Stimulated activated CD4-positive, alpha-beta T cell treated with anti-CD3 and anti-CD28 coated beads, Interleukin-12 subunit alpha, Interleukin-12 subunit beta, amount 100 ng/mL, for 24 hours (primary cell): ENCODE measurements around the gene PRPF6.
A peak's percentile ranks its signal among the peaks of the same experiment; 100 is the strongest.
"Not testable (repeated sequence)": the region's sequence is repeated elsewhere in the genome, so short reads cannot be mapped to it uniquely, and the experiment has no call there.

ENCODE experiments used
- DNase-seq, 2 experiments: peaks; one replicate each; pipeline ENCODE4 v3.0.0-alpha.2; 2020; ENCODE audit warnings: low read depth in 2 of 2

PRPF6 gene

DNA sequence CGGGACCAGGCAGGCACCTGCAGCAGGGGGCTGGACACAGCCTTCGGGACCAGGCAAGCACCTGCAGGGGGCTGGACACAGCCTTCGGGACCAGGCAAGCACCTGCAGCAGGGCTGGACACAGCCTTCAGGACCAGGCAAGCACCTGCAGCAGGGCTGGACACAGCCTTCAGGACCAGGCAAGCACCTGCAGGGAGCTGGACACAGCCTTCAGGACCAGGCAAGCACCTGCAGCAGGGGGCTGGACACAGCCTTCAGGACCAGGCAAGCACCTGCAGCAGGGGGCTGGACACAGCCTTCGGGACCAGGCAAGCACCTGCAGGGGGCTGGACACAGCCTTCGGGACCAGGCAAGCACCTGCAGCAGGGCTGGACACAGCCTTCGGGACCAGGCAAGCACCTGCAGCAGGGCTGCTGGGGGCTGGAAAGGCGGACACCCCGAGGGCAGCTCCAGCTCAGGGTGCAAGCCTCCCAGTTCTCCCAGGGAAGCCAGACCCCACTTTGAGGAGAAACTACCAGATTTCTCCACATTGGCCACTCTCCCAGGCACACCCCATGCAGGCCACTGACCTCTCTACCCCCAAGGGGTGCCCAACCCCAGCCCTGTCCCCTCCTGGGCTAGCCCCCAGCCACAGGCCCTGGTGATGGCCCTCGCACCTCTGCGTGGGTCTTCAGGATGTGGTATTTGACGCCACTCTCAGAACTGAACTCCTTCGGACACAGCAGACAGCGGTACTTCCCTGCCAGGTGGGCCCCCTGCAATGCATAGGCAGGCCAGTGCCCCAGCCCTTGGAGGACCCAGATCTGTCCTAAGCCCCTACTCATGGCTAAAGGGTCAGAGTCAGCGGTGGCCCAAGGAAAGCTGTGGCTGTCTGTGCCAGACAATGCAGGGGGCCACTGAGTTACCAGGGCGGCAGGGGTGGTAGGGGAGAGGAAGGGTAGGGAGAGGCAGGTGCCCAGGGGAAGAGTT lies 20.0 kb upstream of the PRPF6 start:
- not testable (repeated sequence) for DNase-seq

DNA sequence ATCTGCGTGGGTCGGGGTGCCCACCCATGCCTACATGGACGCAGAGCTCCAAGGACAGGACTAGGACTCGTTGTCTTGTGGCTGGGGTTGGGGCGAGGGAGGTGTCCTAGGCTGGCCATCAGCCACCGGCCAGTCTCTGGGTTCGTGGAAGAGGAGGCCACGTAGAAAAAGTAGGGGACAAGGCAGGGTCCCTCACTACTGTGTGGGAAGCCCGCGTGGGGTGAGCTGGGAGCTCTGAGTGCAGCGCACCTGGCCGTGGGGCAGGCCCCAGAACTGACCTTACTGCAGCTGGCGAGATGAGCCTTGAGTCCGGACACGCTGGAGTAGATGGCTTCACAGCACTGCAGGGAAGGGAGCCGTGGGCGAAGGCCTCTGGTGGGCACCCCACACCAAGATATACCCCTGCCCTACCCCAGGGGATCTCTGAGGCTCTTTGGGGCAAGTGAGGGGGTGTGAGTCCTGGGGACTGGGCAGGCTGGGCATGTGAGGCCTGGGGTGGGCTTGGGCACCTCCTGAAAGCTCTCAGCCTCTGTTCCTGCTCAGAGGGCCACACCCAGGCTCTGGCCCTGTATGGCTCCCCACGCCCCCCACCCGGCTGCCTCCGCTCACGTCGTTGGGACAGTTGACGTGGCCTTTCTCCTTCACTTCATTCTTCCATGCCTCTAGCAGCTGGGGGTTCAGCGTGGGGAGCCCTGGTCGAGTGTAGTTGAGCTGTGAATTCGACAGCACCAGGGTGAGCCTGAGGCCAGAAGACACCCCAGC lies 19.1 kb upstream of the PRPF6 start:
- no peak for DNase-seq

DNA sequence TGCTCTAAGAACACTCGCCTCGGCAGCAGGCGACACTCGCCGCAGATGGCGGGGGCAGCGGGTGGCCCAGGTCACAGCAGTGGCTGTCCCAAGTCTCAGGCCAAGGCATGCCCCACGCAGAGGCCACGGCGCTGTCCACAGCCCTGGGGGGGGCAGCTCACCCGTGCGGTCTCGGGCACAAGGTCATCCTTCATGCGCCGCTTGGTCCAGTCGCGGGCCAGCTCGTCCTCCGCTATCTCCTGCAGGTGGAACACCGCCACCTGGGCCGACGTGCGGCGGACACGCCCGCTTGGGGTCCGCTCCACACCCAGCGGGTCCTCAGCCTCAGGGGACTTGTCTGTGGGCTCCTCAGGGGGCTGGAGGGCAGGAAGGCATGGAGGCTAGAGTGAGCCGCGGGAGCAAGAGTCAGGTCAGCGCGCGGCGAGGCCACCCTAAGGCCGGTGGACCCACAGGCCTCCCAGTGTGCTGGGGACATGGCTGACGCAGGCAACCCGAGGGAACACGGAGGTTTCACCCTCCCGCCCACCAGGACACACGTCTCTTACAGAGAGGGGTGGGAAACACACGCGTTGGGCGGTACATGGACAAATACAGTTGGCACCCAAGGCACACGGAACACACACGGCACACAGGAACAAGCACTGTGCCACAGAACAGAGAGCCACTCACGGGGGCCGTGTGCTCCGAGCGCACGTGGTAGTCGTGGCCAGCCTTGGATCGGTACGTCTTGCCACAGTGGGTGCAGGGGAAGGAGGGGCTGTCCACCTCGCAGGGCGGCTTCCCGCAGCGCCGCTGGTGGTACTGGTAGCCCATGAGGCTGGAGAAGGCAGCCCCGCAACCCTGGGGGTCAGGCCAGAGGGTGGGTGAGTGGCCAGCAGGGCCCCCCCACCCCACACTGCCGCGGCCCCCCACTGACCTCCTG lies 18.2 kb upstream of the PRPF6 start:
- no peak for DNase-seq

DNA sequence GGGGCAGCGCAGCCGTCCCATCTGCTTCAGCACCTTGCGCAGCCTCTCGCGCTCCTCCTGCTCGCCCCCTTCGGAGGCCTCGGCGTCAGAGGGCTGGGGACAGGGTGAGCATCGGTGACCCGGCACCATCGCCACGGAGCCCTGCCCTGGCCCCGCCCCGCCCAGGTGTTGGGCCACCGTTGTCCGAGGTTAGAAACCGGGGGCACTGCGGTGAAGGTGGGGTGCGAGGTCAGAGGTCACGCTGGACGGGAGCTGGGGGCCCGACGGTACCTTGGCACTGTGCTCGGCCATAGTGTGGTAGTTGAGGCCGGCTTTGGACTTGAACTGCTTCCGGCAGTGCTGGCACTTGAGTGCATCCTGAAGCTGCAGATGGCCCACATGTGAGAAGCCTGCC lies 17.6 kb upstream of the PRPF6 start:
- DNase-seq: no peak

DNA sequence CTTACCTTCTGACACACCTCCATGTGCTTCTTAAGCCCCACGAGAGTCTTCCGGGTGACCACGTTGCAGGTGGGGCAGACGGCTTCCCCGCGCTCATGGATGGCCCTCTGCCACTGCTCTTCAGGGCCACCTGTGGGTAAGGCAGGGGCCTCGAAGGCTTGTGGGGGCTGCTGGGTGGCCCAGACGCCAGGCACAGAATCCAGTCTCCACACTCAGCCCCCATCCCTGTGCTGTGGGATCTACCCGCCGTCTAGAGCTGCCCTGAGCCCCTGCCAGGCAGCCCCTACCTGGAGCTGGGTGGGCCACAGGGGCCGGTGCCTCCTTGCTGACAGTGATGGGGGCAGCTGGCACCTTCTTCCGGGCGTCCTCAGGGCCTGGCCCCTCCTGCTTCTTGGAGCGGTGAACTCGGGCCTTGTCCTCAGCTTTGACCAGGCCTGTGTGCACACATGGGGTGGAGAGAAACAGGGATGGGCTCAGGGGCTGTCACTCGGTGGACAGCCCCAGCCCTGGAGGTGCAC lies 17.1 kb upstream of the PRPF6 start:
- no peak for DNase-seq

DNA sequence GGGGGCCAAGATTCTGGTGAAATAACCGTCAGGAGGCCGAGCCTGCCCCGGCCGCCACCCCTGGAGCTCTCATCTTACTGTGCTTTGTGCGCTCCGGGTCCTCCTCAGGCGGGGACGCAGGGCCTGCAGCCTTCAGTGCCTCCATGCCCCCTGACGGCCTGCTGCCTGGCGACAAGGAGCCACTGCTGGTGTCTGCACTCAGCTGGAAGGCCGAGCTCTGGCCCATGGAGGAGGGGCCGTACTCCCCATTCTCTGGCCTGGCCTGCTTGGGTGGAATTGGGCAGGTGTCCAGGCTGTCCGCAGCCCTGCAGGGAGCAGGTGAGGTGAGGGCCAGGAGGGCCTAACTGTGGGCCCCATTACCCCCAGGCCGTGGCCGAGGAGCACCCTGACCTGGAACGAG lies 16.5 kb upstream of the PRPF6 start:
- DNase-seq: no peak

DNA sequence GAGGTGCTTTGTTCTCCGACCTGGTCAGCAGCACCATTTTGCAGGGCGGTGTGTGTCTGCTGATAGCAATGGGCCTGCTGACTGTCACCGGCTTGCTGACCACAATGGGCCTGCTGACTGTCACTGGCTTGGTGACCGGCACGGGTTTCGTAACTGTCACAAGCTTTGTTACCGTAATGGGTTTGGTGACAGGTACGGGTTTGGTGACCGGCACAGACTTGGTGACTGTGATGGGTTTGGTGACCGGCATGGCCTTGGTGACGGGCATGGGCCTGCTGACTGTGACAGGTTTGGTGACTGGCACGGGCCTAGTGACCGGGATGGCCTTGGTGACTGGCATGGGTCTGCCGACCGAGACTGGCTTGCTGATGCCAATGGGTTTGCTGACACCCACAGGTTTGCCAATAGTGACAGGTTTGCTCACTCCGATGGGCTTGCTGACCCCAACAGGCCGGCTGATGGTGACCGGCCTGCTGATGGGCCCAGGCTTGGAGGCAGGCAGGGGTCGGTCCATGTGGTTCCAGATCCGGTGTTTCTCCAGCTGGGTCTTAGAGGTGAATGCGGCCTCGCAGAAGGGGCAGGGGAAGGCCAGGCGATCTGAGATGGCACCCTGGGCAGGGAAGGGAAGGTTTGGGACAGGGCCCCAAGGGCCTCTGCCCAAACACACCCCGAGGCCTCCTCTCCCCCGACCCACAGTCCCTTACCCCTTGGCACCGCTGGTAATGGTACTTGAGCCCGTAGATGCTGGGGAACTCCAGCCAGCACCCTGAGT lies 14.6 kb upstream of the PRPF6 start:
- no peak for DNase-seq

DNA sequence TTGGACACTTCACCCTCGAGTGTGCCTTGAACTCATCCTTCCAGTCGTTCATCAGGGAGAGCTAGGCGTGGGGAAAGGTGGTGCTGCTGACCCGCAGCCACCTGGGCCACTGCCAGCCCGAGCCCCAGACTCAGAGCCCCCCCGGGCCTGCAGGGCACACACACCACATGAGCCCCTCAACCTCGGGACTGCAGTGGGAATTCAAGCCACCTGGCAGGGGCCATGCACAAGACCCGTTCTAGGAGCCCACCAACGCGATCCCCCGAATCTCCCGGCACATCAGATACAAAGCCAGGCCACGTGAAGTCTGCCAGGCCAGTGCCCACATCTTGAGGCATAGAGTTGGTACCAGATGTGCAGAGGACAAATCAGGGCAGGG lies 14.0 kb upstream of the PRPF6 start:
- DNase-seq: no peak

DNA sequence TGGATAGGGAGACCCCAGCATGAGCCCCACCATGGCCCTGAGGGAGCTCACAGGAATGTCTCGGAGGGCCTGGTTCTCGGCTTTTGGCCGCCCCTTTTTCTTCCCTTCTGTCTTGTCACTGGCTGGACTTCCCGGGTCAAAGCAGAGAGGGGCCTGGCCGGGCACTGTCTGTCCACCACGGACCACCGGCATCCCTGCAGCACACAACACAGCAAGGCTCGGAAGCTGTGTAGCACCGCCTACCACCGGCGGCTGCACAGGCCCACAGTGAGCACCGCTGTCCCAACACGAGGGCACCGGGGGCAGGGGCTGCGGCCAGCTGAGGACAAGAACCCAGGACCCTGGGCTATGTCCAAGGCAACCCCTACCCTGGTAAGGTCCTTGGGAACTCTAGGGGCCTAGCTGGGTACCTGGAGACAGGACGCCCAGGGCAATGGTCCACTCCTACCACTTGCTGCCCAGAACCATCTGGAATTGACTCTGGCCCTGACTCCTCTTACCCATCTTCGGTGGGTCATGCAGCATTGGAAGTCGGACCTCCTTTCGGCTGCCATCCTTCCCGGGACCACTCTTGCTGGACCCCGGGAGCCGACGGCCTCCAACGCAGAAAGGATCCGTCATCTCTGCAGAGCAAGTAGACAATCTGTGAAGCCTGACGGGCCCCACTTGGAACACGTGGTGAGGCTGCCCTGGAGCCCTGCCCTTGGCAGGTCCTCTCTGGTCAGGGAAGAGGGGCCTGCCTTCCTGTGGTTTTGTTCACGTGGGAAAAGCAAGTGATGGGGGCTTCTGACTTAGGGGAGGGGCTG lies 13.4 kb upstream of the PRPF6 start:
- no peak for DNase-seq

DNA sequence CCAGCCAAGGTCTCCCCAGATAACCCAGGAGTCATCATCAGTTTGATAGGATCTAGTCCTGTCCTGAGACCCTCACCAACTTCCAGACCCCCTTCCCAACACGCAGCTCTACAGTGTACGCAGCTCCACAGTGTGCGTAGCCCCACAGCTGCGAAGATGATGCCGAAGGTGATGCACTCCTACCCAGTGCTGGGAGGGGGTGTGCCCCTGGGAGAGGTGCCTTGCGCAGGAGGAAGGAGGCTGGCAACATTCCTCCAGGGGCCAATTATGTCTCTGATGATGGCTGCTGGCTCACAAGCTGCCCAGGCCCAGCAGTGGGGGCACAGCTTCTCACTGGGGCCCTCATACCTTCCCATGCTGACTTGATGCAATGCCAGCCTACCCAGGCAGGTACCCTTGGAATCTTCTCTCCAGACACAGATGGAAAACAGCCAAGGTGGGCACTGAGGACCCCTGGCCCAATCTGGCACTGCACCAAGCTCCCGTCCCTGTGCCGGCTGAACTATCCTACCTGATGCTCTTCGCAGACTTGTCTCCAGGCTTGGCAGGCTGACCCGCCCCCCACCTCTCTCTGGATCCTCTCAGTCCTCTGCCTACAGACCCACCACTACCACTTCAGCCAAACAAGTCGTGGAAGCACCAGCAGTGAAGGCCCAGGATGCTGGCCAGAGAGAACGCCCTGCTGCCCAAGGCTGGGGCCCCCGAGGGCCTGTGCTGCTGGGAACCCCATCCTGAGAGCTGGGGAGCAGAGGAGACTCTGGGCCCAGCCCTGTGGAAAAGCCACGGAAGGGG lies 12.6 kb upstream of the PRPF6 start:
- DNase-seq: no peak

DNA sequence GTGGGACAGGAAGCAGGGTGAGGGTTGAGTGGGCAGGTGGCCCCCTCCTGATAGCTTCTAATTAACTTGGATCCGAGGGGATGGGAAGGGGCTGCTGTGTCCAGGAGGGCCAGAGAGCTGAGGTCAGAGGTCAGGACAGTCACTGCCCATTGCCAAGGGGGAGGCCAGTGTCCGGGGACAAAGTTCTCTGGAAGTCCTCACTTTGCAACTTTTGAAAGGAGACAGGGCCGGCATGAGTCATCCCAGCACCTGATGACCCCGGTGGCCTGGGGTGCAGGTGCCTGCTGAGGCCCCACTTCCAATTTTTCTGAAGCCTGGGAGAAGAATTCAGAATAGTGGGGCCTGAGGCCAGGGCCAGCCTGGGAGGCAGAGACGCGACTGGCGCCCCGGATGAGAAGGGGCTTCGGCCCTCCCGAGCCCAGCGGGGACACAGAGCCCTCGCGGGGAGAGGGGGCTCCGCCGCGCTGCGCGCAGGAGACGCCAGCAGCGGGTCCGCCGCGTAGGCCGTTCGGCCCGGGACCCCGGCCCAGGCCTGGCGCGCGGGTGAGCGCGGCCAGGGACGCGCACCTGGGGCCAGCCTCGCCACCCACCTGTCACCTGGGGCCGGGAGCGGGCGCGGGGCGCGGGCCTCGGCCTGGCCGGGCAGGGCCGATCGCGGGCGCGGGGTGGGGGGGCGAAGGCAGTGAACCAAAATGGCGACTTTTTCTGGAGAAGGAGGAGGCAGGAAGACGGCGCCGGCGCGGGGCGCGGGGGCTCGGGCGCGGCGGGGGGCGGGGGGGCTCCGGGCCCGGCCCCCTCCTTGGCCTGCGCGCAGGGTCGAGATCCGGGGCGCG lies 11.8 kb upstream of the PRPF6 start:
- no peak for DNase-seq

DNA sequence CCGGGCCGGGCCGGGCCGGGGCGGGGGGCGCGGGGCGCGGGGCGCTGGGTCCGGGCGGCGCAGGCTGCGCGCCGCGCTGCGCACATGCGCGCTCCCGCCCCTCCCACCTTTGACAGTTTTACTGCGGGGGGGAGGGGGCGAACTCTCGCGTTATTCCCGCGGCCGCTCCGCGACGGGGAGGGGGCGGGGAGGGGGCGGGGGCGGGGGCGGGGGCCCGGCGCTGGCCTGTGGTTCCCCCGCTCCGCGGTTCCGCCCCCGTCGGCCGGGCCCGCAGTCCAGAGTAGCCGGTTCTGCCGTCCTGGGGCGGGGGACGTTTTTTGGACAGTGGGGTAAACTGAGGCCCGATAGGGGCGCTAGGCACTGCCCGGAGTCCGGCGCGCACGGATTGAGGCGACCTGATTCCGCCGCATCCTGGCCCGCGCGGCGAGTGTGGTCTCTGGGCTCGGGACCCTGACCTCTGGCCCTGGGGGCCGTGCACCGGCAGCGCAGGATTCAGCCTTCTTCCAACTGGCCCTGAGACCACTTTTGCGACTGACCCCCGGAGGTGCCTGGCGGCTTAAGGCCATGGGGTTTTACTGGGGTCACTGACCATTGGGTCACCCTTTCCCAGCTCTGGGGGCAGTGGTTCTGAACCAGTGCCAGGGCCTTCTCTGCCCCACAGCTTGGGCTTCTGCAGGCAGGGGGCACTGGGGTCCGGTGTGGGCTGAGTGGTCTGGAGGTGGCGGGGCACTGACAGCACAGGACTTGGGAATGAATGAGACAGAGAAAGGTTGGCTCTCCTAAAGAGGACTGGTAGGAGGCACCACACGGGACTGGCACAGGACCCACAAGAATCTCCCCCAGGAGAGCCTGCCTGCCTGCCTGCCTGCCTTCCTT lies 10.9 kb upstream of the PRPF6 start, which contains the start of gene ZNF512B:
TSS of gene ZNF512B (minus strand) at position 93 of the 876 bp plus-strand sequence. CDS start 1,980 bp downstream, outside the sequence.
- peak in 1 of 2 experiments; percentile 59 for DNase-seq

DNA sequence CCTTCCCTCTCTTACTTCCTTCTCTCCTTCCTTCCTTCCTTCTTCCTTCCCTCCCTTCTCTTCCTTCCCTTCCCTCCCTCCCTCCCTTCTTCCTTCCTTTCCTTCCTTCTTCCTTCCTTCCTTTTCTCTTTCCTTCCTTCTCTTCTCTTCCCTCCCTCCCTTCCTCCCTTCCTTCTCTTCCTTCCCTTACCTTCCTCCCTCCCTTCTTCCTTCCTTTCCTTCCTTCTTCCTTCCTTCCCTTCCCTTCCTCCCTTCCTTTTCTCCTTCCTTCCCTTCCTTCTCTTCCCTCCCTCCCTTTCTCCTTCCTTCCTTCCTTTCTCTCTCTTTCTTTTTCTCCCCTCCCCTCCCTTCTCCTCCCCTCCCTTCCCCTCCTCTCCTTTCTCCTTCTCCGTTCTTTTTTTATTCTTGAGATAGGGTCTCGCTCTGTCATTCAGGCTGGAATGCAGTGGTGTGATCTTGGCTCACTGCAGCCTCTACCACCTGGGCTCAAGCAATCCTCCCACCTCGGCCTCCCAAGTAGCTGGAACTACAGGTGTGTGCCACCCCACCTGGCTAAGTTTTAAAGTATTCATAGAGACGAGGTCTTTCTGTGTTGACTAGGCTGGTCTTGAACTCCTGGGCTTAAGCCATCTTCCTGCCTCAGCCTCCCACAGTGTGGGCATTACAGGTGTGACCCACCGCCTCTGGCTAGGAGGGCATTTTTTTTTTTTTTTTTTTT lies 10.1 kb upstream of the PRPF6 start:
- no peak for DNase-seq

DNA sequence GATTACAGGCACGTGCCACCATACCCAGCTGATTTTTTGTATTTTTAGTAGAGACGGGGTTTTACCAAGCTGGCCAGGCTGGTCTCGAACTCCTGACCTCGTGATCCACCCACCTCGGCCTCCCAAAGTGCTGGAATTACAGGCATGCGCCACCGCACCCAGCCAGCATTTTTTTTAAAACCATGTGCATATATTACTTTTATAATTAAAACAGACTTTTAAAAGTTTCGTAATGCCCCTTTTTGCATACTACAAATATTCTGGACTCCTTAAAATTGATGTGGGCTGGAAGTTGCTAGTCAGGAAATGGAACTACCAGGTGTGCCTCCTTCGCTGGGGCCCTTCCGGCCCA lies 9.0 kb upstream of the PRPF6 start:
- DNase-seq: not testable (repeated sequence)

DNA sequence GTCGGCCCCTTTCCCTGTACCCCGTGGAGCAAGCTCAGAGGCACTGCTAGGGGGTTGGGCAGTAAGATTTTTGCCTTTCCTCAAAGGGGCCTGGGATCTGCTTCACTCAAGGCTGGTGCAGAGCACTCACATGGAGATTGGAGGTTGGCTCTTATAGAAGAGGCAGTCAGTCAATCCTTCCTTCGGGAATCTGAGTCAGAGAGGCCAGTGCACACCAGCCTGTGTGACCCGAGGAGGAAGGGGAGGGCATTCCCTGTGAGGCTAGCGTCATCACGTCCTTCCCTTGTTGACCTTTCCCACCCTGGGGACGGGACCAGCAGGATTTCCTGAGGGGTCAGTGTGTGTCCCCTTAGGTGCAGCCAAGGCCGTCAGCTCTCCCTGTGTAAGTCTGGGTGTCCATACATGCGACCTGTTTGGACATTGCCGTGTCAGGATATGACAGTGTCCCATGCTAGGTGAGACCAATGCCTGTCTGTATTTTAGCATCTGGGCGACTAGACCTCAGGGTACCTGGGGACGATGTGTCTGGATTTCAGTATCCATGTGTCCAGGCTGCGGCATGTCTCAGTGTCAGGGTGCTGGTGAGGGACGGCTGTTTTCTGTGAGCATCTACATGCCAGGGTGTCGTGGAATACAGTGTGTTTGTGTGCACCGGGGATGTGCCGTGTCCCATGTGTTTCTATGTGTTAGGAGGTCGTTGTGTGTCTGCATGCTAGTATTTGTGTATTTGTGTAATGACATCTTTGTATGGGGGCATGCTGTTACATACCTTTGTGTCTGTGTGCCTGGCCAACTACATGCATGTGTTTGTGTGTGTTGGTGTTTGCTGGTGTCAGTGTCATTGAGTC lies 8.4 kb upstream of the PRPF6 start:
- no peak for DNase-seq

DNA sequence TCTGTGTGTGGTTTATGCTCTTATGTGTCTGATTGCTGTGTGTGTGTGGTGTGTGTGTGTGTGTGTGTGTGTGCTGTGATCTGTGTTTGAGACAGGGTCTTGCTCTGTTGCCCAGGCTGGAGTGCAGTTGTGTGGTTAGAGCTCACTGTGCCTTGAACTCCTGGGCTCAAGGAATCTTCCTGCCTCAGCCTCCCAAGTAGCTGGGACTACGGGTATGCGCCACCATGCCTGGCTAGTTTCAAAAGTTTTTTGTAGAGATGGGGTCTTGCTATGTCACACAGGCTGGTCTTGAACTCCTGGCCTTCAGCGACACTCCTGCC lies 7.8 kb upstream of the PRPF6 start:
- DNase-seq: no peak
